NOMO-1 treated with dmso at 0.1 percent for 144 hours (cell line): Measurements from ENCODE around the gene WASHC2C.
"Not testable (repeated sequence)": the region's sequence is repeated elsewhere in the genome, so short reads cannot be mapped to it uniquely, and the experiment has no call there.

ENCODE experiments used
- DNase-seq: peaks from one replicate; lab custom pipeline; 2025; ENCODE audit not compliant: unreplicated experiment; lab: John Stamatoyannopoulos, UW

Gene WASHC2C, protein sequence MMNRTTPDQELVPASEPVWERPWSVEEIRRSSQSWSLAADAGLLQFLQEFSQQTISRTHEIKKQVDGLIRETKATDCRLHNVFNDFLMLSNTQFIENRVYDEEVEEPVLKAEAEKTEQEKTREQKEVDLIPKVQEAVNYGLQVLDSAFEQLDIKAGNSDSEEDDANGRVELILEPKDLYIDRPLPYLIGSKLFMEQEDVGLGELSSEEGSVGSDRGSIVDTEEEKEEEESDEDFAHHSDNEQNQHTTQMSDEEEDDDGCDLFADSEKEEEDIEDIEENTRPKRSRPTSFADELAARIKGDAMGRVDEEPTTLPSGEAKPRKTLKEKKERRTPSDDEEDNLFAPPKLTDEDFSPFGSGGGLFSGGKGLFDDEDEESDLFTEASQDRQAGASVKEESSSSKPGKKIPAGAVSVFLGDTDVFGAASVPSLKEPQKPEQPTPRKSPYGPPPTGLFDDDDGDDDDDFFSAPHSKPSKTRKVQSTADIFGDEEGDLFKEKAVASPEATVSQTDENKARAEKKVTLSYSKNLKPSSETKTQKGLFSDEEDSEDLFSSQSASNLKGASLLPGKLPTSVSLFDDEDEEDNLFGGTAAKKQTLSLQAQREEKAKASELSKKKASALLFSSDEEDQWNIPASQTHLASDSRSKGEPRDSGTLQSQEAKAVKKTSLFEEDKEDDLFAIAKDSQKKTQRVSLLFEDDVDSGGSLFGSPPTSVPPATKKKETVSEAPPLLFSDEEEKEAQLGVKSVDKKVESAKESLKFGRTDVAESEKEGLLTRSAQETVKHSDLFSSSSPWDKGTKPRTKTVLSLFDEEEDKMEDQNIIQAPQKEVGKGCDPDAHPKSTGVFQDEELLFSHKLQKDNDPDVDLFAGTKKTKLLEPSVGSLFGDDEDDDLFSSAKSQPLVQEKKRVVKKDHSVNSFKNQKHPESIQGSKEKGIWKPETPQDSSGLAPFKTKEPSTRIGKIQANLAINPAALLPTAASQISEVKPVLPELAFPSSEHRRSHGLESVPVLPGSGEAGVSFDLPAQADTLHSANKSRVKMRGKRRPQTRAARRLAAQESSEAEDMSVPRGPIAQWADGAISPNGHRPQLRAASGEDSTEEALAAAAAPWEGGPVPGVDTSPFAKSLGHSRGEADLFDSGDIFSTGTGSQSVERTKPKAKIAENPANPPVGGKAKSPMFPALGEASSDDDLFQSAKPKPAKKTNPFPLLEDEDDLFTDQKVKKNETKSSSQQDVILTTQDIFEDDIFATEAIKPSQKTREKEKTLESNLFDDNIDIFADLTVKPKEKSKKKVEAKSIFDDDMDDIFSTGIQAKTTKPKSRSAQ (N-terminal part only)

DNA sequence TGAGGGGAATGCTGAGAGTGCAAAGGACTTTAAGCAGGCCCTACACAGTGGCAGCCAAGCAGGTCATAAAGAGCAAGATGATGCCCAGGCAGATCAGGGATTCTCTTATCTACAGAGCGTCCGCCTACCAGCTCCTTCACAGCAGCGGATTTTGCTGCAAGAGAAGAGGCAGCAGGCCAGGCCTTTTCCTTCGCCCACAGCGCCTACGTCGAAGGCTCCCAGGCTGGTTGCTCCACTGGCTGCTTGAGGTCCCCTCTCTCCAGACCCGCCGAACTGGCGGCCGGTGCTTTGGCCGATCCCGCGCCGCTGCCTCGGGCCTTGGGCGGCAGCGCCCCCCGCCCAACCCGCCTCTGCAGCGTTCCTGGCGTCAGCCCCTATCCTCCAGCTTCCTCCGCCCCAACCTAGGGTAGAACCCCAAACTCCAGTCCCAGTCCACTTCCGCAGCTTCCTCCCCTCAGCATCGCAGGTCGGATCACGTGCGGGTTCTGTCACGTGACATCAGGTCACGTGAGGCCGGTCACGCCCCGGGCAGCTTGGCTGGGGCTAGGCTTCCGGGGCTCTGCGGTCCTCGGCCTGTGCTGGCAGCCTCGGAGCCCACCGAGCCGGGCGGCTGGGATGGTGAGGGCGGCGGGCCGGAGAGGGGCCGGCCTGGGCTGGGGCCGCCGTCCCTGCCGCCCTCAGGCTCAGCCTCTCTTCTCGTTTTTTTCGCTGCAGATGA is at the start of gene WASHC2C:
WASHC2C (plus strand) TSS at position 564 of the 718 bp plus-strand sequence; CDS start at position 616, 52 bp downstream.
- peak; percentile 65 for DNase-seq

DNA sequence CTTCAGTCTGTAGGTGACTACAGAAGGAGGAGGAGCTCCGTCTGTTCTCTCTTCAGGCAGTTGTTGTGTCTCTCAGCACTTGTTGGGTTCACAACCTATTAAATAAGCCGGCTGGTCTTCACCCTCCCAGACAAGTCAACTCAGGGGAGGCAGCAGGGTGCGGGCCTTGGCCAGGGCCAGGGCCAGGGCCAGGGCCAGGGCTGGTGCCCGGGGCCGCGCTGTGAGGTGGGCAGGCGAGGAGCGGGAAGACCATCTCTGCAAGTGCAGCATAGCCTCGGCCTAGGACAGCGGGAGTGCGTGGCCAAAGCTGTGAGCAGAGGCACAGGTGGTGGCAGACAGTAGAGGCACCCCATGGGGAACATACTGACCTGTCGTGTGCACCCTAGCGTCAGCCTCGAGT is 48.6 kb upstream of the WASHC2C start:
- not testable (repeated sequence) for DNase-seq

DNA sequence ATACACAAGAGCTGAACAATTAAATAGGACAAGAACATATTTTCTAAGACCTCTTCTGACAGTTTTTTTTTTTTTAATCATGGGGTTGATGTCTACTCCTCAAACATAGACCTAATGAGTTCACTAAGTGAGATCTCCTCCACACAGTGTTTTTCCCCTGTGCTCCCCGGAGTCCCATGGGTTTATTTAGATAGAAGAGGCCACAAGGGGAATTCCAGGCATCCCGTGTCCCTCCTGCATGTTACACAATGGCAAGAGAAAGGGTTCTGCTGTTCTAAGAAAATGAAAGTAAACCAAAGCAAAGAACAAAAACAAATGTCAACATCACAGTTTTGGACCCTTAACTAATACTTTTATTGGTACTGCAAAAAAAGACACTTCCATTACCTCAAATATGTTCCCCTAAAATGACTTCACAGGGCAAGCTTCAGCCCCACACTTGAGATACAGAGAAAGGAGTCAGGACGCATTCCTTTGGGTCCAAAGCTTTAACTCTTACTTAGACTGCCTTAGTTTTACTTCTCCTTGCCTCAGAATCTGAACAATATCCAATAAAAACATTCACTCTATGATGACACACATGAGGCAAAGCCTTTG is 16.8 kb upstream of the WASHC2C start:
- not testable (repeated sequence) for DNase-seq

DNA sequence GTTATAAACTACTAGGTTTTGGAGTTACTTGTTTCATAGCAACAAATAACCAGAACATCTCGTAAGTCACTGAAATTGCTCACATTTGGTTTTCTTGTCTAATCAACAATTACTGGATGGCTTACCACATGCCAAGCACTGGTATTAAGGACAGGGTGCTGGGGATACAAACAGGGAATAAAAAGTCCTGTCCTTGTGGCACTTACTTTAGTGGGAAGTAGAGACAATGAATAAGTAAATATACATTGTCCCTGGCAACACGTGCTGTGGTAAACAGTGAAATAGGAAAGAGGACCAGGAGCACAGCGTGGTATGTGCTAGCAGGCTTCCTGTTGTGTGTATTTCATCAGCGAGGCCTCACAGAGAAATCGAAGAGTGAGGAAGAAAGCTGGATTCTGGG is 15.8 kb upstream of the WASHC2C start:
- not testable (repeated sequence) for DNase-seq

DNA sequence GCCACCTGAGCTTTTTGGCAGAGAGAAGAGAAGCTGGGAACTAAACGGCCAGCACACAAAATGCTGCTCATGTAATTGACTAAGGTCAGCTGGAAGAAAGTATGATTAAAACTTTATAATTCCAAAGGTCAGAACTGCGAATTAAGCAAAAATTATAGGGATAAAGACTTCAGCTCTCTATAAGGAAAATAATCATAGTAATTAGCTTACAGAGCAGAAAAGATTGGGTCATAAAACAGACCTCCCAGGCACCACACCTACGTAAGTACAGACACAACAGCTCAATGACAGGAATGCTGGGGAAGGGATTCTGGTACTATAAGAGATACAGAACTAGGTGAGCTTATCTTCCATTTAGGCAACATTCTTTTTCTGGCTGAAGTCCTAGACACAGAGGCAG is 10.0 kb upstream of the WASHC2C start:
- DNase-seq = not testable (repeated sequence)

DNA sequence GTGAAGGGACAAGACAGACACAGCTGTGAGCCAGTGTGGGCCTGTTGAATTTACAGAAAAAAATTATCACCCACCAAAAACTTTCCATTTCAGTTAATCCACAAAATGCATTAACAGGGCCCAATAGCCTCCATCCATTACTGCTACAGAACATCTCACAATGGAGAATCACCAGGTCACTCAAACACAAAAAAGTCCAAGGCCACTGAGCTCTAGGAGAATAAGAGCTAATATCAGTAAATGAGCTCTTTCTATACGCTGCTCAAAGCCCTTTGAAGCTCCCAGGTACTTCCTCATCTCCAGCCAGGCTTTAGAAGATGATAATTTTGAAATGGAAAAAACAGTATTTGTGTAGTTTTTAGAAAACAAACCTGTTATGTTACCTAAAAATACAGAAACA is 9.4 kb upstream of the WASHC2C start:
- not testable (repeated sequence) for DNase-seq

DNA sequence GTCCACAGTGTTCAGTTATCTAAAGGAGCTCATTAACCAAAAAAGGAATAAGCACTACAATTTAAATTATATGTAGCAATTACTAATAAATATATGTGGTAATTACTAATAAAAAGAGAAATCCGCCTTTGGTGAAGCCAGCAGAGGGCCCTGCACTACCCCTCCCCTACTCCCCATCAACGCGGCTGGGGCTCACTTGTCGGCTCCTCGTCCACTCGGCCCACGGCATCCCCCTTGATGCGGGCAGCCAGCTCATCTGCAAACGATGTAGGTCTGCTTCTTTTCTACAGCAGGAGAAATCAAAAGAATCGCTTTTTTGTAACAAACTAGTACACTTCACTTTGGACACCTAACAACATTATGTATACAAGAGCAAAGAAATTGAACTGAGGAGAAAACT is 5.6 kb upstream of the WASHC2C start:
- not testable (repeated sequence) for DNase-seq

DNA sequence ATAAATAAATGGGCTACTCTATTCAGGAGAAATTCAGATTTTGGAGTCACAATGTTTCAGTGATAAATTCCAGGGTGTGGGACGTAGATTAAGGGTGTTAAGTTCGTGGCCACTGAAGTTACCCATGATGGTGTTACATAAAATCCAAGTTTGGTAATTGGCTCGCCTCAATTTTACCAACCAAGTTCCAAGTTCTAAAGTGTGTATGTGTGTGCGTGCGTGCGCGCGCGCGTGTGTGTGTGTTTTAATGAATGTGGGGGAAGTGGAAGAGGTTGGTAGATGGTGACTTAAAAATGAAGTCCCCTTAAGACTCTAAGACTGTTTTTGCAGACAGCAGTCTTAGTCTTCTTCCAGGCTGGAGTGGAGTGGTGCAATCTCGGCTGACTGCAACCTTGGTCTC is 3.2 kb upstream of the WASHC2C start:
- DNase-seq = not testable (repeated sequence)

DNA sequence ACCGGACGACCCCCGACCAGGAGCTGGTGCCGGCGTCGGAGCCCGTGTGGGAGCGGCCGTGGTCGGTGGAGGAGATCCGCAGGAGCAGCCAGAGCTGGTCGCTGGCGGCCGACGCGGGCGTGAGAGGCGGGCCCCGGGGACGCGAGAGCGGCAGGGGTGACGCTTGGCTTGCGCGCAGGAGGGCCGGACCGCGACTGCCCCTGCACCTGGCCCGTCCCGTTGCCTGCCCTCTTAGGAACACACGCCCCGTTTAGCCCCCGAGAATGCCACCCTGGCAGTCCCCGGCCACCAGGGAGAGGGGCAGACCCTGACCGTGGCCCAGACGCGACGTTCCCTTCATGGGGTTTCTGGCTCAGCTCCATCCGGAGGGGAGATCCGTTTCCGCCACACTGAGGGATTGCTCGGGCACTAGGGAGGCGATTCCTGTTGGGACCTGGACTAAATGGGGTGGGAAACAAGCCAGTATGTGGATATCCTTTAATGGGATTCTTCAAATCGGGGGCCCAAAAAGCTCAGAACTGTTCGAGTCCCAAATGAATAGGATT is 427 bp downstream of the WASHC2C start:
- not testable (repeated sequence) for DNase-seq

DNA sequence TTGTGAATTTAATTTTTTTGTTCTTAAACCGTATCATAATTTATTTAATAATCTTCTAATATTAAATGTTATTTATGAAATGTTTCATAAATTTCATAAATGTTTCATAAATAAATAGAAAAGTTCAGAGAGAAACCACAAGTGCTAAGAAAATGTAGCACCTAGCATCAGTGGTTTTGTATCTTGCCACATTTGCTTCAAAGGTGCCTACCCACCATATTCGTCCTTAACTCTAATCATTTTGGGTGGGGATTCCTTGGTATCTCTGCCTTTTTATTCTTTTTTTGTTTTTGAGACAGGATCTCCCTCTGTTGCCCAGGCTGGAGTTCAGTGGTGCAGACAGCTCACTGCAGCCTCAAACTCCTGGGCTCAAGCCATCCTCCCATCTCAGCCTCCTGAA is 7.4 kb downstream of the WASHC2C start:
- not testable (repeated sequence) for DNase-seq

DNA sequence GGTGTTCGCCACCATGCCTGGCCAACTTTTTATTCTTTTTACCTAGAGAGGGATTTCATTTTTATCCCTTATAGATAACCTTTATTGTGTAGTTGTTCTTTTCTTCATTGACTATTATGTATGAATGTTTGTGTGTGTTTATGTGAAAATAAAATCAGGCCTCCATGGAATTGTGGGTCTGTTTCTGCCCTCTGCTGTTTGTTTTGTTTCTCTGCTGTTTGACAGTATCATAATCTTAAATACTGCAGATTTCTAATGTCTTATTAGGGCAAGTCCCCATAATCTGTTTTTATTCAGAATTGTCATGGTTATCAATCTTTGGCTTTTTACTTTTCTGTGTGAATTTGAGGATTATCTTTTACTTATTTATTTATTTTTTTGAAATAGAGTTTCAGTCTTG is 7.8 kb downstream of the WASHC2C start:
- not testable (repeated sequence) for DNase-seq

DNA sequence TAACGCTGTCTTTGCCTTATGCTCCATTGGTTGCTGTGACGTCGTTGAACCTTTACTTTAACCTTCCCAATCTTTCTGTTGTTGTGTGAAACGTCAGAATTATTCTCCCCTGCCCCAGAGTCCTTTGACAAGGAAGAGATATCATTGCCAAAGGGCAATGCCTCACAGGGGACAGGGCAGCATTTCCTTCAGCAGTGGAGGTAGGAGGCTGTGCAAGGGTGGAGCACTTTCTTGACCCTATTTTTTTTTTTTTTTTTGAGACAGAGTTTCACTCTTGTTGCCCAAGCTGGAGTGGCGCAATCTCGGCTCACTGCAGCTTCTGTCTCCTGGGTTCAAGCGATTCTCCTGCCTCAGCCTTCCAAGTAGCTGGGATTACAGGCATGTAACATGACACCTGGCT is 14.5 kb downstream of the WASHC2C start:
- DNase-seq = not testable (repeated sequence)

DNA sequence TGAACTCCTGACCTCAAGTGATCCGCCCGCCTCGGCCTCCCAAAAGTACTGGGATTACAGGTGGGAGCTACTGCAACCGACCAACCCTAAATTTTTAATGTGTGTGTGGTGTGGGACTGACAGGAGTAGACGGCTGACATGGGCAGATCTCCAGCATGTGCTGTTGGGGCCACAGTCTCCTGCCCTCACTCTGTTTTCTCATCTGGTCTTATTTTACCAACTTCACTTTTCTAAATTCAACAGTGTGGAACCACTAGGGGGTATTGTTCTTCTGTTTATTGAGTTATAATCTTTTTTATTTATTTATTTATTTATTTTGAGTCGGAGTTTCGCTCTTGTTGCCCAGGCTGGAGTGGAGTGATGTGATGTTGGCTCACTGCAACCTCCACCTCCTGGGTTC is 14.9 kb downstream of the WASHC2C start:
- not testable (repeated sequence) for DNase-seq

DNA sequence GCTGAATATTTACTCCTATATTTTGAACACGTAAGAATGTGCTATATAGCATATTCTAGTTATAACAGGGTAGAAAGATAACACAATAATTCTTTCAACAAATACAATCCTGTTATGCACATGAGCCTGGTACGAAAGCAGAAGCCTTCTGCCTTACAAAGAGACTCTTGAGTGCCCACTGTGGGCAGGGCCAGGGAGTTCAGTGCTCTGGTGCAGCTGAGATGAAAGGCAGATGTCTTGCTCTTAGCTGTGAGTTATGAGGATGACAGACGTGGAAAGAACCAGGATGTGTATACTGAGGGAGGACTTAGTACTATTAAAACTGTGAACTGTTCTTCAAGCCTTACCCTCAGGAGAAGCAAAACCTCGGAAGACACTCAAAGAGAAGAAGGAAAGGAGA is 24.1 kb downstream of the WASHC2C start:
- DNase-seq = not testable (repeated sequence)

DNA sequence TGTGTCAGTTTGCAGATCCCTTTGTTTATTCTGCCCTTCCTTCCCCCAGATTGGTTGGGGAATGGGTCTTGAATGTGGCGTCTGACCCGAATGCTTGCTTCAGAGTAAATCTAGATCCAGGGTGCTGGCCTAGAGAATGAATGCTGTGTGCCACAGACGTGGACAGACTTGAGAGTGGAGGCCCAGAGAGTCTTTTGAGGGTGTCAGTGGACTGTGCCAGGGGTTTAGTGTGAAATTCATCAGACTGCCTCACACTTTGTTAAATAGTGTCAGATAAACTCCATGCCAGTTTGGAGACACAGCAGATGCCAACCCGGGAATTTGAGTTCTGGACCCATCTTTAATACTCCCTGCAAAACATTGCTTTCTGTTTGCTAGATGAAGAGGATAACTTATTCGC is 25.1 kb downstream of the WASHC2C start:
- not testable (repeated sequence) for DNase-seq

DNA sequence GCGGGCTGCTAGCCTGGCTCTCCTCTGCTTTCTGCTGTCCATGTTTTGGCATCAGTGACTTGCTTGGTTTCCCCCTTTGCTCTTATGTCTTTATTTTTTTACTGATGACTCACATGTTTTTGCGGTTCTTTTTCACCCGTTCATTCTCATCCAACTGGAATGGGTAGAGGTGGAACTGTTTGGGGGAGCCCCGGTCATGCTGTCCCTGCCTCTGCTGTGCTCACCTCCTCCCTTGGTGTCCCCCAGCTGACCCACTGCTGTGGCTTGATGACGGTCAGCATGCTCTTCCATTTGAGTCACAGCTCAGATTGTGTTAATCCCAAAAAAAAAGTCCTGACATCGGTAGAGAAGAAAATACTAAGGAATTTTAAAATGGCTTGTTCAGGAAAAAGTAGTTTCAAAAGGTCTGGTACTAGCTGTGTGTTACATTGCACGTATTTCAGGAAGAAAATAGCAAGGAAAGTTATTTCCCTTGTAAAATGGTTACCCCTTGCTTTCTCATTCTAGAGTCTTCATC is 27.0 kb downstream of the WASHC2C start:
- DNase-seq = not testable (repeated sequence)

DNA sequence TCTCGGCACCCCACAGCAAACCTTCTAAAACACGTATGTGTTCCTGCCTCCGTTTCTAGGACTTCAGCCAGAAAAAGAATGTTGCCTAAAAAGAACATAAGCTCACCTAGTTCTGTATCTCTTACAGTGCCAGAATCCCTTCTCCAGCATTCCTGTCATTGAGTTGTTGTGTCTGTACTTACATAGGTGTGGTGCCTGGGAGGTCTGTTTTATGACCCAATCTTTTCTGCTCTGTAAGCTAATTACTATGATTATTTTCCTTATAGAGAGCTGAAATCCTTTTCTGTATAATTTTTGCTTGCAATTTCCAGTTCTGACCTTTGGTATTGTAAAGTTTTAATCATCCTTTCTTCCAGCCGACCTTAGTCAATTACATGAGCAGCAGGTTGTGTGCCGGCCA is 28.0 kb downstream of the WASHC2C start:
- DNase-seq = not testable (repeated sequence)

DNA sequence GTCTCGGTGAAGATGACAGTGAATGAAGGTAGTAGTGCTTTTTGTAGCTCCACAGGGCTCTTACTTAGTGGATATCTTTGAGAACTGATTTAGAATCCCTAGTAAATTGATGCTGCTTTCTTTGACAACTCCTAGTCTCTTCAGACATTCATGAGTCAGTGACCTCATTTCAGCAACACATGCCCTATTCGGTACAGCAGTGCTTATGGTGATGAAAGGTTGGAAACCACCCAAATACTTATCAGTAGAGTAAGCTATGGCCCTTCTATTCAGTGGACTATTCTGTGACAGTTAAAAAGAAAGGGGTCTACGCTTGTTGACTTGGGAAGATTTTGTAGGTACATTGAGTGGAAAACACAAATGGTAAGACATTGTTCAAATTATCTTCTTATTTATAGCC is 29.0 kb downstream of the WASHC2C start:
- not testable (repeated sequence) for DNase-seq

DNA sequence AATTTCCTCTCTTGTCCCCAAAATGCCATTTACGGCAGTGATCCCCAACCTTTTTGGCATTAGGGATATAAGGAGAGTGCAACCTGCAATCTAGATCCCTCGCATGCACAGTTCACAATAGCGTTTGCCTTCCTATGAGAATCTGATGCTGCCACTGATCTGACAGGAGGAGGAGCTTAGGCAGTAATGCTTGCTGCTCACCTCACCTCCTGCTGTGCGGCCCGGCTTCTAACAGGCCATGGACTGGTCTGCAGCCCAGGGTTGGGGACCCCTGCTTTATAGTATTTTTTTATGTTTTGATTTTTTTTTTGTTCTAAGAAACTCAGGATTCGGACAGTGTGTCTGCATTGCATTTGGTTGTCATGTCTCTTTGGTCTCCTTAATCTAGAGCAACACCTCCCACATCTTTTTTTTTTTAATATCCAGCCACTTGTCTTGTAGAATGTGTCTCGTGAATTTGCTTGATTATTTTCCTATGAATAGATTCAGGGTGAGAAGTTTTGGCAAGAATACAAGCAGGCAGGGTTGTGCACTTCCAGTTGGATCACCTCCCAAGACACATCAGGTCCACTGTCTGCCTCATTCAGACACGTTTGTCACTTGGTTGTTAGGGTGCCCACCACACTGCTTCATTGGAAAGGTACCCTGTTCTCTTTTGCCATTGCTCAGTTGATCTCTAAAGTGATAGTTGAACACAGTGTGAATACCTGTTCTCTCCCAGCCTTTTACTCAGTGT is 30.8 kb downstream of the WASHC2C start:
- not testable (repeated sequence) for DNase-seq
